Measurements from ENCODE around the gene TRPM3.
A peak's percentile ranks its signal among the peaks of the same experiment; 100 is the strongest.

TRPM3 gene

GRCh38 chr9:70610287-70610644 is 511.2 kb downstream of the TRPM3 start:
- Histone ChIP-seq H3K36me3 (ENCODE audit: insufficient read depth, low read length) (no peaks in the 10 kb centered on the region), H3K4me3 (no peak overlapping the region), H3K9me3 (ENCODE audit: low read depth, low read length) (no peaks in the 10 kb centered on the region), H3K9ac (ENCODE audit: insufficient read length) (no peak overlapping the region), H3K27ac (no peak overlapping the region)
- no peak for DNase-seq (ENCODE audit: low read depth, low spot score)
- TF ChIP-seq FOXP2 (optimal IDR thresholded peaks at IDR 0.05; ENCODE audit: control extremely low read depth, extremely low read length, insufficient read depth), result no peak
- TF ChIP-seq EZH2 (IDR thresholded peaks at IDR 0.05), result no peak
- no peak for TF ChIP-seq POLR2AphosphoS5 (IDR thresholded peaks at IDR 0.05; ENCODE audit: borderline replicate concordance, low read depth, low read length)

GRCh38 chr9:70609542-70610286 is 511.7 kb downstream of the TRPM3 start:
- no peaks in the 10 kb centered on the region for H3K36me3 ChIP-seq (ENCODE audit: insufficient read depth, low read length)
- no peak for DNase-seq (ENCODE audit: low read depth, low spot score)
- TF ChIP-seq EZH2 (IDR thresholded peaks at IDR 0.05), result no peak
- TF ChIP-seq FOXP2 (optimal IDR thresholded peaks at IDR 0.05; ENCODE audit: control extremely low read depth, extremely low read length, insufficient read depth), result no peak
- no peak for TF ChIP-seq POLR2AphosphoS5 (IDR thresholded peaks at IDR 0.05; ENCODE audit: borderline replicate concordance, low read depth, low read length)
- no peak overlapping the region for H3K27ac ChIP-seq
- H3K4me3 ChIP-seq, result no peak overlapping the region
- no peaks in the 10 kb centered on the region for H3K9me3 ChIP-seq (ENCODE audit: low read depth, low read length)
- H3K9ac ChIP-seq (ENCODE audit: insufficient read length), result no peak overlapping the region

DNA sequence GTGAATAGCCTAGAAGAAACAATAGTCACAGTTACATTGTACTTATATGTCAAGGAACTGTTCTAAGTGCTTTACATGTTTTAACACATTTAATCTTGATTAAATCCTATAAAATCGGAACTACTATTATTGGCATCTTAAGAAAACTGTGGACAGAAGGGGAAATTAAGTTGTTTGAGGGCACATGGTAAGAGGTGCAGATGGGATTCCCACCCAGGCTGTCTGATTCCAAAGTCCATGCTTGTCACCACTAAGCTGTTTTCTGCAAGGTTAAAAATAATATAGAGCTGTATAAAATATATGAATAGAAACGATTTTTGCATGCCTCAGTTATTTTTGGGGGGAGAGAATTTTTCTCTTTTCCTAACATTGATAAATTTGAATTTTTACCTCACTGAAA is 512.4 kb downstream of the TRPM3 start:
- no peak overlapping the region for H3K4me3 ChIP-seq
- no peaks in the 10 kb centered on the region for H3K9me3 ChIP-seq (ENCODE audit: low read depth, low read length)
- TF ChIP-seq POLR2AphosphoS5 (IDR thresholded peaks at IDR 0.05; ENCODE audit: borderline replicate concordance, low read depth, low read length), result no peak
- no peak for TF ChIP-seq FOXP2 (optimal IDR thresholded peaks at IDR 0.05; ENCODE audit: control extremely low read depth, extremely low read length, insufficient read depth)
- no peak for TF ChIP-seq EZH2 (IDR thresholded peaks at IDR 0.05)
- H3K9ac ChIP-seq (ENCODE audit: insufficient read length), result no peak overlapping the region
- no peak overlapping the region for H3K27ac ChIP-seq
- DNase-seq (ENCODE audit: low read depth, low spot score), result no peak
- no peaks in the 10 kb centered on the region for H3K36me3 ChIP-seq (ENCODE audit: insufficient read depth, low read length)

DNA sequence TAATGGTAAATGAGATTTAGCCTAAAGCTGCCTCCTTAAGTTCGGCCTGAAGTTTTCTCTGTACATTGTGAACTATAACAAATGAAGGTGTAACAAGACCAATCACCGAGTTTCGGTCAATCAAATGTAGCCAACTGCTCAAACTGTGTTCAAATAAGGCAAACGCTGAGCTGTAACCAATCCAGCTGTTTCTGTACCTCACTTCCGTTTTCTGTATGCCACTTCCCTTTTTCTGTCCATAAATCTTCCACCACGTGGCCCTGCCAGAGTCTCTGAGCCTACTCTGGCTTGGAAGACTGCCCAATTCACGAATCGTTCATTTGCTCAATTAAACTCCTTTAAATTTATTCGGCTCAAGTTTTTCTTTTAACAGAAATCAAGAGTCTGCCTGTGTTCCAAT is 513.5 kb downstream of the TRPM3 start:
- Histone ChIP-seq H3K27ac (no peak overlapping the region), H3K36me3 (ENCODE audit: insufficient read depth, low read length) (no peaks in the 10 kb centered on the region), H3K9me3 (ENCODE audit: low read depth, low read length) (no peaks in the 10 kb centered on the region), H3K4me3 (no peak overlapping the region), H3K9ac (ENCODE audit: insufficient read length) (no peak overlapping the region)
- TF ChIP-seq POLR2AphosphoS5 (IDR thresholded peaks at IDR 0.05; ENCODE audit: borderline replicate concordance, low read depth, low read length), result no peak
- no peak for TF ChIP-seq EZH2 (IDR thresholded peaks at IDR 0.05)
- TF ChIP-seq FOXP2 (optimal IDR thresholded peaks at IDR 0.05; ENCODE audit: control extremely low read depth, extremely low read length, insufficient read depth), result no peak
- no peak for DNase-seq (ENCODE audit: low read depth, low spot score)

GRCh38 chr9:70607329-70607728 is 514.1 kb downstream of the TRPM3 start:
- no peak overlapping the region for H3K4me3 ChIP-seq
- H3K9me3 ChIP-seq (ENCODE audit: low read depth, low read length), result no peaks in the 10 kb centered on the region
- H3K9ac ChIP-seq (ENCODE audit: insufficient read length), result no peak overlapping the region
- no peak for TF ChIP-seq FOXP2 (optimal IDR thresholded peaks at IDR 0.05; ENCODE audit: control extremely low read depth, extremely low read length, insufficient read depth)
- no peaks in the 10 kb centered on the region for H3K36me3 ChIP-seq (ENCODE audit: insufficient read depth, low read length)
- H3K27ac ChIP-seq, result no peak overlapping the region
- DNase-seq (ENCODE audit: low read depth, low spot score), result no peak

- no peak for DNase-seq (ENCODE audit: low read depth, low spot score)
- Histone ChIP-seq H3K9me3 (ENCODE audit: low read depth, low read length) (no peaks in the 10 kb centered on the region), H3K27ac (no peak overlapping the region), H3K36me3 (ENCODE audit: insufficient read depth, low read length) (no peaks in the 10 kb centered on the region), H3K9ac (ENCODE audit: insufficient read length) (no peak overlapping the region), H3K4me3 (no peak overlapping the region)
- TF ChIP-seq FOXP2 (optimal IDR thresholded peaks at IDR 0.05; ENCODE audit: control extremely low read depth, extremely low read length, insufficient read depth) (no peak), EZH2 (IDR thresholded peaks at IDR 0.05) (no peak), POLR2AphosphoS5 (IDR thresholded peaks at IDR 0.05; ENCODE audit: borderline replicate concordance, low read depth, low read length) (no peak)
These were observed 518.4 kb downstream of the TRPM3 start for GRCh38 chr9:70603020-70603411.

- DNase-seq (ENCODE audit: low read depth, low spot score), result peak; percentile 58
These were observed 519.0 kb downstream of the TRPM3 start for GRCh38 chr9:70602321-70603019.

DNA sequence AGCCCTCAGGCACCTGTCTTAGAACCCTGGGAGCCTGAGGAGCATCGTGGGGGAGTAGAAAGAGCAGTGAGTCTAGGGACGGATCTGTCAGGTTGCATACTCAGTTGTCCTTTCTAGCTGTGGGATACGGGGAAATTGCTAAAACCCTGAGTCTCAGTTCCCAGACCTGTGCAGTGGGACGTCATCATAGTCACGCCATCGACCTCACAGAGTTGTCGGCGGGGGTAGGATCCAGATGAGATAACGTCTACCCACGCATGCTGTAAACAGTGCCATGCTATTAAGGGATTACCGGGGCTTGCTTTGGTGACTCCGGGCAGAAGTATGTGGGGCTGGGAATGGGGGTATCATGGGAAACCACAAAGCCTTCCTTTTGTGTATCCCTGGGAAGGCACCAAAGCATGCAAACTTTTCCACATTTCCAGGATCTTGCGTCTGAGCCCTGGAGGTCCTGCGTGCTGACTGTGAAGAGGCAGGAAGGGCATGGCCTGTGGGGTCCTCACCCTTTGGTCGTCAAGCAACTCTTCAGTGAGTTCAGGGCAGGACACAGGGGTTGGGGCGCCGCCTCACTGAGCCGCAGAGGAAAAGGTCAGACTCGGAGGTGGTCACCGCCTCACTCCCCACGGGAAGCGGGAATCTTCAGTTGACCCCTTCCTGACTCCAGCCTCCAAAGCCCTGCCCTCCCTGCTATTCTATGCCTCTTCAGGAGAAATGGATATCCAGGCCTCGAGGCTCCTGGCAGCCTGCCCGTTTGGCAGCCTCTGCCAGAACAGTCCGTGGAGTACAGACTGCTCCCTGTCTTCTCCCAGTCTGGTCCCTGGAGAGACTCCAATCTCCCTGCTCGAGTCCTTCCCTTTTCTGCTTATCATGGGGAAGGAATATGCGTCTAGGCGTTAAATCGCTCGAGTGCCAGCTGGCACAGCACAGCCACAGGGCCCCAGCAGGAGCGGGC is 520.1 kb downstream of the TRPM3 start:
- no peaks in the 10 kb centered on the region for H3K36me3 ChIP-seq (ENCODE audit: insufficient read depth, low read length)
- no peak overlapping the region for H3K9ac ChIP-seq (ENCODE audit: insufficient read length)
- H3K27ac ChIP-seq, result no peak overlapping the region
- peak overlapping the region; percentile 16; the same call in 1 of the 2 replicates for H3K4me3 ChIP-seq
- no peak for DNase-seq (ENCODE audit: low read depth, low spot score)
- TF ChIP-seq POLR2AphosphoS5 (IDR thresholded peaks at IDR 0.05; ENCODE audit: borderline replicate concordance, low read depth, low read length) (no peak), EZH2 (IDR thresholded peaks at IDR 0.05) (no peak), FOXP2 (optimal IDR thresholded peaks at IDR 0.05; ENCODE audit: control extremely low read depth, extremely low read length, insufficient read depth) (no peak)
- no peaks in the 10 kb centered on the region for H3K9me3 ChIP-seq (ENCODE audit: low read depth, low read length)

More at GRCh38 chr9:70602321-70603019, 519.0 kb downstream of the TRPM3 start:
- no peaks in the 10 kb centered on the region for H3K36me3 ChIP-seq (ENCODE audit: insufficient read depth, low read length)
- H3K9ac ChIP-seq (ENCODE audit: insufficient read length), result no peak overlapping the region
- no peak overlapping the region for H3K4me3 ChIP-seq
- no peaks in the 10 kb centered on the region for H3K9me3 ChIP-seq (ENCODE audit: low read depth, low read length)
- TF ChIP-seq POLR2AphosphoS5 (IDR thresholded peaks at IDR 0.05; ENCODE audit: borderline replicate concordance, low read depth, low read length), result no peak
- TF ChIP-seq FOXP2 (optimal IDR thresholded peaks at IDR 0.05; ENCODE audit: control extremely low read depth, extremely low read length, insufficient read depth), result no peak
- no peak for TF ChIP-seq EZH2 (IDR thresholded peaks at IDR 0.05)
- no peak overlapping the region for H3K27ac ChIP-seq
